HCT116 (cell line): Measurements from ENCODE around the gene MTRR. TPM values are rescaled to one million over a fixed set of nuclear protein-coding genes. Genes with fewer than 3 reads are reported as not detected.

Source experiments
- ATAC-seq: fragments of 200-7000 bp; cut with Tn5 transposase; 2 replicates; pipeline ENCODE4 v1.9.1; 2020; ENCODE audit warnings: mild to moderate bottlenecking, moderate library complexity
- BruUV-seq: library from RNA; stranded (reverse); fragments of 400-500 nt; replicated peaks from 2 replicates; lab custom pipeline; 2021; lab: Mats Ljungman, UMichigan
- CTCF ChIA-PET: fragments of 300-600 bp; sonication (Branson Sonifier 250); formaldehyde crosslinking; loops from one replicate; lab custom pipeline; 2021; ENCODE audit warnings: antibody characterized with exemption; lab: Charles Lee
- POLR2A ChIA-PET: fragments of 300-600, 350-600 bp; sonication (Branson Sonifier 250); formaldehyde crosslinking; loops from one replicate; lab custom pipeline; 2021; ENCODE audit warnings: antibody characterized with exemption; lab: Charles Lee
- RAD21 ChIA-PET, 2 experiments: fragments of 300-600 bp; sonication (Branson Sonifier 250); formaldehyde crosslinking; loops; one replicate each; lab custom pipeline; 2023; ENCODE audit warnings: low total read pairs in 2 of 2; ENCODE audit not compliant: uncharacterized antibody in 2 of 2, unreplicated experiment in 2 of 2, low non-redundant PET in 1 of 2; lab: Charles Lee
- DNase-seq: peaks from one replicate; pipeline ENCODE4 v3.0.0-alpha.2; 2010; ENCODE audit warnings: low read depth, low spot score
- H2AFZ ChIP-seq: fragments of 200-600 bp; shearing (Covaris generic), sonication (generic); 2 replicates; pipeline ENCODE4 v1.6.1; 2017; ENCODE audit warnings: low read depth, mixed run types, mixed read lengths, antibody characterized with exemption, low read length; ENCODE audit not compliant: poor library complexity, severe bottlenecking
- H3K27ac ChIP-seq: 2 replicates; pipeline ENCODE4 v1.5.1; 2012; ENCODE audit warnings: low read depth, low read length
- H3K27me3 ChIP-seq: fragments of 200-600 bp; sonication (generic); 2 replicates; pipeline ENCODE4 v1.6.1; 2016; ENCODE audit warnings: mixed run types, low read length, mixed read lengths; ENCODE audit not compliant: insufficient read depth
- H3K36me3 ChIP-seq, 2 experiments: fragments of 200-500 bp in 1 of 2; fragments of 200-600 bp in 1 of 2; sonication (Bioruptor generic) in 1 of 2; sonication (generic) in 1 of 2; 2 replicates each; pipeline versions ENCODE4 v1.5.1 to v1.6.1; 2014 to 2016; ENCODE audit warnings: low read length in 2 of 2, inconsistent platforms in 1 of 2, mixed read lengths in 1 of 2, mixed run types in 1 of 2; ENCODE audit not compliant: insufficient read depth in 2 of 2, control insufficient read depth in 1 of 2
- H3K4me1 ChIP-seq, 2 experiments: fragments of 200-600 bp in 1 of 2; sonication (generic) in 1 of 2; 2 replicates each; pipeline versions ENCODE4 v1.5.1 to v1.6.1; 2012 to 2017; ENCODE audit warnings: low read length in 2 of 2, inconsistent platforms in 1 of 2, mild to moderate bottlenecking in 1 of 2, mixed read lengths in 1 of 2, mixed run types in 1 of 2, moderate library complexity in 1 of 2; ENCODE audit not compliant: insufficient read depth in 2 of 2, control insufficient read depth in 1 of 2
- H3K4me2 ChIP-seq: fragments of 200-600 bp; sonication (generic); 2 replicates; pipeline ENCODE4 v1.6.1; 2017; ENCODE audit warnings: mixed run types, low read length, mixed read lengths
- H3K4me3 ChIP-seq, 2 experiments: fragments of 200-600 bp in 1 of 2; sonication (generic) in 1 of 2; replicated peaks in 1 of 2; 2 replicates each; pipeline ENCODE4 v1.5.1; 2011 to 2016; ENCODE audit warnings: low read length in 2 of 2, control low read depth in 1 of 2, low read depth in 1 of 2, mild to moderate bottlenecking in 1 of 2, mixed read lengths in 1 of 2, mixed run types in 1 of 2
- H3K79me2 ChIP-seq: fragments of 200-600 bp; sonication (generic); 2 replicates; pipeline ENCODE4 v1.6.1; 2017; ENCODE audit warnings: mild to moderate bottlenecking, mixed run types, low read length, moderate library complexity, mixed read lengths; ENCODE audit not compliant: insufficient read depth
- H3K9ac ChIP-seq: fragments of 200-600 bp; sonication (generic); 2 replicates; pipeline ENCODE4 v1.6.1; 2016; ENCODE audit warnings: low read length, mixed read lengths
- H3K9me2 ChIP-seq: fragments of 200-600 bp; sonication (generic), shearing (Covaris generic); 2 replicates; pipeline ENCODE4 v1.6.1; 2017; ENCODE audit warnings: mixed run types, mild to moderate bottlenecking, moderate library complexity; ENCODE audit not compliant: insufficient read depth
- H3K9me3 ChIP-seq, 2 experiments: fragments of 200-500 bp in 1 of 2; fragments of 200-600 bp in 1 of 2; sonication (Bioruptor generic) in 1 of 2; sonication (generic) in 1 of 2; 2 replicates each; pipeline ENCODE4 v1.6.1; 2014 to 2017; ENCODE audit warnings: low read length in 2 of 2, mixed read lengths in 2 of 2, inconsistent platforms in 1 of 2, low read depth in 1 of 2, mild to moderate bottlenecking in 1 of 2, mixed run types in 1 of 2, moderate library complexity in 1 of 2; ENCODE audit not compliant: control insufficient read depth in 1 of 2, insufficient read depth in 1 of 2
- H4K20me1 ChIP-seq: fragments of 200-600 bp; sonication (generic), shearing (Covaris generic); 2 replicates; pipeline ENCODE4 v1.6.1; 2017; ENCODE audit warnings: mixed run types, mild to moderate bottlenecking, moderate library complexity; ENCODE audit not compliant: insufficient read depth
- CTCF ChIP-seq, 3 experiments: fragments of 200-600 bp in 1 of 3; sonication (generic) in 1 of 3; IDR thresholded peaks in 2 of 3; conservative IDR thresholded peaks in 1 of 3; 2 replicates each; pipeline ENCODE4 v1.5.1; 2012 to 2017; ENCODE audit warnings: low read depth in 2 of 3, low read length in 2 of 3, antibody characterized with exemption in 1 of 3, borderline replicate concordance in 1 of 3, control low read depth in 1 of 3, mild to moderate bottlenecking in 1 of 3, mixed read lengths in 1 of 3, mixed run types in 1 of 3, moderate library complexity in 1 of 3; ENCODE audit not compliant: insufficient read depth in 1 of 3
- EZH2 ChIP-seq: fragments of 200-600 bp; sonication (generic); IDR thresholded peaks from 2 replicates; pipeline ENCODE4 v1.6.1; 2017; ENCODE audit warnings: antibody characterized with exemption, mixed run types
- JUND ChIP-seq: IDR thresholded peaks from 2 replicates; pipeline ENCODE4 v1.6.1; 2012
- RAD21 ChIP-seq: IDR thresholded peaks from 2 replicates; pipeline ENCODE4 v1.6.1; 2012; ENCODE audit warnings: low read depth, mild to moderate bottlenecking
- SIN3A ChIP-seq: IDR thresholded peaks from 2 replicates; pipeline ENCODE4 v1.6.1; 2012; ENCODE audit warnings: low read depth
- ZBTB33 ChIP-seq: IDR thresholded peaks from 2 replicates; pipeline ENCODE4 v1.6.1; 2011; ENCODE audit warnings: mild to moderate bottlenecking, low read length, moderate library complexity; ENCODE audit not compliant: insufficient replicate concordance; ENCODE audit errors: extremely low read depth
- intact Hi-C: fragments of 100-400 bp; cut with micrococcal nuclease; formaldehyde crosslinking; loops from 2 replicates; pipeline ENCODE4 v1.10.0; 2022
- total RNA-seq: library from RNA; stranded (reverse); gene quantifications from one replicate; pipeline ENCODE4 v1.2.1, GENCODE V29; 2021; ENCODE audit not compliant: unreplicated experiment

MTRR gene
- total RNA-seq, 1 experiment from 2014 or later = 32.5 TPM

- TF ChIP-seq EZH2 = no peak
- TF ChIP-seq CTCF (IDR thresholded peaks at IDR 0.05 in 2 of 3, conservative IDR thresholded peaks at IDR 0.05 in 1 of 3; ENCODE audit: borderline replicate concordance in 1 of 3, insufficient read depth in 1 of 3, low read depth in 2 of 3, low read length in 2 of 3) = no peak
- no peak for TF ChIP-seq RAD21
- no peak for TF ChIP-seq JUND
- no peak for TF ChIP-seq SIN3A
- TF ChIP-seq ZBTB33 = no peak
- Histone ChIP-seq H2AFZ (no peak overlapping the region), H3K27me3 (no peaks in the 10 kb centered on the region), H3K79me2 (peaks cover 4% of the 10 kb centered on the region; the same call in 1 of the 2 replicates), H4K20me1 (no peaks in the 10 kb centered on the region; the same call in 1 of the 2 replicates), H3K9ac (no peak overlapping the region), H3K4me1 (no peaks in the 10 kb centered on the region), H3K36me3 (peaks cover 41 to 61% of the 10 kb centered on the region in 2 experiments), H3K27ac (no peak overlapping the region), H3K4me2 (no peak overlapping the region), H3K4me3 (no peak overlapping the region), H3K9me2 (no peaks in the 10 kb centered on the region), H3K9me3 (no peaks in the 10 kb centered on the region)
- intact Hi-C loops = no loop called here
- ATAC-seq (no peak), DNase-seq (no peak)
- ChIA-PET RAD21 (no interaction called here), POLR2A (no interaction called here), CTCF (no interaction called here)
- BruUV-seq = no TSS peak
Measured at GRCh38 chr5:7894439-7894838, 25.5 kb downstream of the MTRR start.
